GM13976 (cell line): ENCODE measurements around the gene PACSIN3.

ENCODE experiments used
- DNase-seq: peaks from one replicate; pipeline ENCODE4 v3.0.0; 2012; ENCODE audit warnings: low spot score
- CTCF ChIP-seq: IDR thresholded peaks from 2 replicates; pipeline ENCODE4 v1.5.1; 2012; ENCODE audit warnings: borderline replicate concordance, mild to moderate bottlenecking; ENCODE audit not compliant: insufficient read depth; ENCODE audit errors: extremely low read depth, missing control alignments, control extremely low read depth
- in situ Hi-C: fragments of 300-500 bp; cut with MboI; formaldehyde crosslinking; loops from one replicate; pipeline ENCODE4 v1.12.0; 2022; ENCODE audit warnings: low sequenced_read_pairs, mixed read lengths, inconsistent platforms; ENCODE audit not compliant: unreplicated experiment

Gene PACSIN3

GRCh38 chr11:47165253-47165840, 20.9 kb downstream of the PACSIN3 start:
- in situ Hi-C loops: no loop called here

GRCh38 chr11:47164321-47164720, 21.9 kb downstream of the PACSIN3 start:
- DNase-seq: no peak
- in situ Hi-C loops: no loop called here

More at GRCh38 chr11:47165253-47165840, 20.9 kb downstream of the PACSIN3 start:
- TF ChIP-seq CTCF: no peak
- DNase-seq: no peak

GRCh38 chr11:47163898-47164297, 22.3 kb downstream of the PACSIN3 start:
- in situ Hi-C loops: no loop called here
- no peak for DNase-seq

More at GRCh38 chr11:47164321-47164720, 21.9 kb downstream of the PACSIN3 start:
- no peak for TF ChIP-seq CTCF

GRCh38 chr11:47163193-47163592, 23.0 kb downstream of the PACSIN3 start:
- no peak for TF ChIP-seq CTCF
- in situ Hi-C loops: no loop called here
- DNase-seq: no peak

More at GRCh38 chr11:47163898-47164297, 22.3 kb downstream of the PACSIN3 start:
- TF ChIP-seq CTCF: no peak

GRCh38 chr11:47162426-47162825, 23.8 kb downstream of the PACSIN3 start:
- no peak for TF ChIP-seq CTCF
- DNase-seq: no peak
- in situ Hi-C loops: no loop called here

GRCh38 chr11:47161890-47162289, 24.3 kb downstream of the PACSIN3 start:
- no peak for TF ChIP-seq CTCF
- in situ Hi-C loops: no loop called here
- no peak for DNase-seq
